Hepatocyte (in vitro differentiated cells): Measurements from ENCODE around the gene KANK3. TPM values are rescaled to one million over a fixed set of nuclear protein-coding genes. Genes with fewer than 3 reads are reported as not detected.
A peak's percentile ranks its signal among the peaks of the same experiment; 100 is the strongest.

Experiments used
- DNase-seq: peaks from one replicate; pipeline ENCODE4 v3.0.0-alpha.2; 2016; ENCODE audit warnings: low spot score
- H2AFZ ChIP-seq: fragments of 200-600 bp; sonication (generic); 2 replicates; pipeline ENCODE4 v1.6.0; 2016; ENCODE audit warnings: antibody characterized with exemption, mild to moderate bottlenecking
- H3K27ac ChIP-seq: fragments of 200-600 bp; sonication (generic); 2 replicates; pipeline ENCODE4 v1.5.1; 2016; ENCODE audit warnings: mild to moderate bottlenecking
- H3K27me3 ChIP-seq: fragments of 200-600 bp; sonication (generic); 2 replicates; pipeline ENCODE4 v1.6.1; 2016
- H3K36me3 ChIP-seq: fragments of 200-600 bp; sonication (generic); replicated peaks from 2 replicates; pipeline ENCODE4 v1.5.1; 2016; ENCODE audit warnings: low read depth; ENCODE audit not compliant: insufficient read depth
- H3K4me1 ChIP-seq: fragments of 200-600 bp; sonication (generic); 2 replicates; pipeline ENCODE4 v1.5.1; 2016; ENCODE audit warnings: mild to moderate bottlenecking, moderate library complexity; ENCODE audit not compliant: insufficient read depth
- H3K4me2 ChIP-seq: fragments of 200-600 bp; sonication (generic); 2 replicates; pipeline ENCODE4 v1.6.0; 2016
- H3K4me3 ChIP-seq: fragments of 200-600 bp; sonication (generic); 2 replicates; pipeline ENCODE4 v1.5.1; 2016; ENCODE audit warnings: mild to moderate bottlenecking
- H3K79me2 ChIP-seq: fragments of 200-600 bp; sonication (generic); 2 replicates; pipeline ENCODE4 v1.6.0; 2017; ENCODE audit warnings: mild to moderate bottlenecking
- H3K9me2 ChIP-seq: fragments of 200-600 bp; sonication (generic); replicated peaks from 2 replicates; pipeline ENCODE4 v1.6.0; 2017; ENCODE audit warnings: mild to moderate bottlenecking; ENCODE audit not compliant: insufficient read depth
- H3K9me3 ChIP-seq: fragments of 200-600 bp; sonication (generic); 2 replicates; pipeline ENCODE4 v1.5.1; 2016; ENCODE audit warnings: low read depth, mild to moderate bottlenecking
- H4K20me1 ChIP-seq: fragments of 200-600 bp; sonication (generic); 2 replicates; pipeline ENCODE4 v1.6.0; 2016; ENCODE audit warnings: mild to moderate bottlenecking; ENCODE audit not compliant: insufficient read depth, poor library complexity, severe bottlenecking
- EZH2 ChIP-seq: fragments of 200-600 bp; sonication (generic); IDR thresholded peaks from 2 replicates; pipeline ENCODE4 v1.6.1; 2016; ENCODE audit warnings: antibody characterized with exemption, mild to moderate bottlenecking, borderline replicate concordance
- EZH2phosphoT487 ChIP-seq: fragments of 200-600 bp; sonication (generic); IDR thresholded peaks from one replicate; pipeline ENCODE4 v1.6.1; 2018; ENCODE audit warnings: antibody characterized with exemption, mild to moderate bottlenecking, low read depth, moderate library complexity; ENCODE audit not compliant: unreplicated experiment, severe bottlenecking
- WGBS: methylation state at CpG from one replicate; pipeline ENCODE4 v1.1.6; 2016; ENCODE audit warnings: low lambda C conversion rate; ENCODE audit errors: missing lambda C conversion rate; 5-methylcytosine and 5-hydroxymethylcytosine counted together
- polyA plus RNA-seq: library from polyadenylated mRNA; unstranded; fragments of >200 nt; fragmentation: Nextera tagmentation; extraction: Ambion mirVana; gene quantifications from 2 replicates; pipeline ENCODE4 v1.2.1, GENCODE V29; 2016
- total RNA-seq: library from RNA; depleted of rRNA; stranded (reverse); fragments of >200 nt; gene quantifications from 2 replicates; pipeline ENCODE4 v1.2.3, GENCODE V29; 2014
- TF ChIP-seq, protein P1 (sequence below): fragments of 200-600 bp; sonication (generic); IDR thresholded peaks from 2 replicates; pipeline ENCODE4 v1.5.1; 2016; ENCODE audit warnings: antibody characterized with exemption, mild to moderate bottlenecking; ENCODE audit not compliant: poor library complexity

The KANK3 gene
- total and polyA plus RNA-seq, 2 experiments from 2014 or later: 1.2 to 3.2 TPM

DNA sequence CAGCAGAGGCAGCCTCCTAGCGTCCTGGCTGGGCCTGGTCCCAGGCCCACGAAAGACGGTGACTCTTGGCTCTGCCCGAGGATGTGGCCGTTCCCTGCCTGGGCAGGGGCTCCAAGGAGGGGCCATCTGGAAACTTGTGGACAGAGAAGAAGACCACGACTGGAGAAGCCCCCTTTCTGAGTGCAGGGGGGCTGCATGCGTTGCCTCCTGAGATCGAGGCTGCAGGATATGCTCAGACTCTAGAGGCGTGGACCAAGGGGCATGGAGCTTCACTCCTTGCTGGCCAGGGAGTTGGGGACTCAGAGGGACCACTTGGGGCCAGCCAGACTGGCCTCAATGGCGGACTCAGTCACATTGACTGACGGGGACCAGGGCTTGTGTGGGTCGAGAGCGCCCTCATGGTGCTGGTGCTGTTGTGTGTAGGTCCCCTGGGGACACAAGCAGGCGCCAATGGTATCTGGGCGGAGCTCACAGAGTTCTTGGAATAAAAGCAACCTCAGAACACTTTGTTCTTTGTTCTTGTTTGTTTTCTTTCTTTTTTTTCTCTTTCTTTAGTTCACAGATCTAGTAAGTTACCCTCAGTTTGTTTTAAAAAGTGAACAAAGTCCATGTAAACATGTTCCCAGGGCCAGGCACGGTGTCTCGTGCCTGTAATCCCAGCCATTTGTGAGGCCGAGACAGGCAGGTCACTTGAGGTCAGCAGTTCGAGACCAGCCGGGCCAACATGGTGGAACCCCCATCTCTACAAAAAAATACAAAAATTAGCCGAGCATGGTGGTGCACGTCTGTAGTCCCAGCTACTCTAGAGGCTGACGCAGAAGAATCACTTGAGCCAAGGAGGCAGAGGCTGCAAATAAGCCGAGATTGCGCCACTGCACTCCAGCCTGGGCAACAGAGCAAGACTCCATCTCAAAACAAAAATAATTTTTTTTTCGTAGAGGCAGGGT, 31.1 kb upstream of the KANK3 start:
- no peaks in the 10 kb centered on the region for H3K79me2 ChIP-seq
- H3K4me2 ChIP-seq: no peak overlapping the region
- no peak overlapping the region for H3K4me3 ChIP-seq
- H3K27ac ChIP-seq: peak overlapping the region; percentile 30
- WGBS: 88% methylated on average over 26 of the region's 26 CpGs
- TF ChIP-seq, protein P1, sequence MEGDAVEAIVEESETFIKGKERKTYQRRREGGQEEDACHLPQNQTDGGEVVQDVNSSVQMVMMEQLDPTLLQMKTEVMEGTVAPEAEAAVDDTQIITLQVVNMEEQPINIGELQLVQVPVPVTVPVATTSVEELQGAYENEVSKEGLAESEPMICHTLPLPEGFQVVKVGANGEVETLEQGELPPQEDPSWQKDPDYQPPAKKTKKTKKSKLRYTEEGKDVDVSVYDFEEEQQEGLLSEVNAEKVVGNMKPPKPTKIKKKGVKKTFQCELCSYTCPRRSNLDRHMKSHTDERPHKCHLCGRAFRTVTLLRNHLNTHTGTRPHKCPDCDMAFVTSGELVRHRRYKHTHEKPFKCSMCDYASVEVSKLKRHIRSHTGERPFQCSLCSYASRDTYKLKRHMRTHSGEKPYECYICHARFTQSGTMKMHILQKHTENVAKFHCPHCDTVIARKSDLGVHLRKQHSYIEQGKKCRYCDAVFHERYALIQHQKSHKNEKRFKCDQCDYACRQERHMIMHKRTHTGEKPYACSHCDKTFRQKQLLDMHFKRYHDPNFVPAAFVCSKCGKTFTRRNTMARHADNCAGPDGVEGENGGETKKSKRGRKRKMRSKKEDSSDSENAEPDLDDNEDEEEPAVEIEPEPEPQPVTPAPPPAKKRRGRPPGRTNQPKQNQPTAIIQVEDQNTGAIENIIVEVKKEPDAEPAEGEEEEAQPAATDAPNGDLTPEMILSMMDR: no peak
- no peak for TF ChIP-seq EZH2phosphoT487
- no peak for TF ChIP-seq EZH2
- no peaks in the 10 kb centered on the region for H4K20me1 ChIP-seq
- DNase-seq: no peak
- no peaks in the 10 kb centered on the region for H3K36me3 ChIP-seq
- no peaks in the 10 kb centered on the region for H3K9me3 ChIP-seq
- H2AFZ ChIP-seq: no peak overlapping the region
- H3K9me2 ChIP-seq: no peaks in the 10 kb centered on the region
- H3K4me1 ChIP-seq: peaks cover 3% of the 10 kb centered on the region
- no peaks in the 10 kb centered on the region for H3K27me3 ChIP-seq

DNA sequence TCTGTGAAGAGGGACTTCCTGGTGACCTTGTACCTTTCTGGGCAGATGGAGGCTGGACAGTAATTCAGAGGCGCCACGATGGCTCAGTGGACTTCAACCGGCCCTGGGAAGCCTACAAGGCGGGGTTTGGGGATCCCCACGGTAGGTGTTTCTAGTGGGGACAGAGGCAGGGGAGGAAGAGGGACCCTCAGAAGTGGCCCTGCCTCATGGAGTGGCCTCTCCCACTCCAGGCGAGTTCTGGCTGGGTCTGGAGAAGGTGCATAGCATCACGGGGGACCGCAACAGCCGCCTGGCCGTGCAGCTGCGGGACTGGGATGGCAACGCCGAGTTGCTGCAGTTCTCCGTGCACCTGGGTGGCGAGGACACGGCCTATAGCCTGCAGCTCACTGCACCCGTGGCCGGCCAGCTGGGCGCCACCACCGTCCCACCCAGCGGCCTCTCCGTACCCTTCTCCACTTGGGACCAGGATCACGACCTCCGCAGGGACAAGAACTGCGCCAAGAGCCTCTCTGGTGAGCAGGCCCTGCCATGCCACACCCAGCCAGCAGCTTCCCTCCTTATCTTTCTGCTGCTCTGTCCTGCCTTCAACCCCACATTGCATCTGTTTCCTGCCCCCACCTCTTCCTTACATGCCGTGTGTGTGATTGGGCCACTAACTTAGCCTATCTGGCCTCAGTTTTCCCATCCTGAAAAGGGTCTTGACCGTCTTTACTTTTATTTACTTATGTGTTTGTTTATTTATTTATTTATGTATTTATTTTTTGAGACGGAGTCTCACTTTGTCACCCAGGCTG, 28.1 kb upstream of the KANK3 start:
- Histone ChIP-seq H3K4me3 (no peak overlapping the region), H3K4me2 (no peak overlapping the region), H3K27me3 (no peaks in the 10 kb centered on the region), H3K4me1 (peaks cover 18% of the 10 kb centered on the region), H3K79me2 (peaks cover 3% of the 10 kb centered on the region), H4K20me1 (no peaks in the 10 kb centered on the region), H3K9me2 (no peaks in the 10 kb centered on the region), H3K9me3 (no peaks in the 10 kb centered on the region), H3K36me3 (no peaks in the 10 kb centered on the region), H2AFZ (no peak overlapping the region), H3K27ac (no peak overlapping the region)
- TF ChIP-seq, protein P1: no peak
- TF ChIP-seq EZH2: no peak
- TF ChIP-seq EZH2phosphoT487: no peak
- 91% methylated on average over 28 of the region's 28 CpGs for WGBS
- no peak for DNase-seq

DNA sequence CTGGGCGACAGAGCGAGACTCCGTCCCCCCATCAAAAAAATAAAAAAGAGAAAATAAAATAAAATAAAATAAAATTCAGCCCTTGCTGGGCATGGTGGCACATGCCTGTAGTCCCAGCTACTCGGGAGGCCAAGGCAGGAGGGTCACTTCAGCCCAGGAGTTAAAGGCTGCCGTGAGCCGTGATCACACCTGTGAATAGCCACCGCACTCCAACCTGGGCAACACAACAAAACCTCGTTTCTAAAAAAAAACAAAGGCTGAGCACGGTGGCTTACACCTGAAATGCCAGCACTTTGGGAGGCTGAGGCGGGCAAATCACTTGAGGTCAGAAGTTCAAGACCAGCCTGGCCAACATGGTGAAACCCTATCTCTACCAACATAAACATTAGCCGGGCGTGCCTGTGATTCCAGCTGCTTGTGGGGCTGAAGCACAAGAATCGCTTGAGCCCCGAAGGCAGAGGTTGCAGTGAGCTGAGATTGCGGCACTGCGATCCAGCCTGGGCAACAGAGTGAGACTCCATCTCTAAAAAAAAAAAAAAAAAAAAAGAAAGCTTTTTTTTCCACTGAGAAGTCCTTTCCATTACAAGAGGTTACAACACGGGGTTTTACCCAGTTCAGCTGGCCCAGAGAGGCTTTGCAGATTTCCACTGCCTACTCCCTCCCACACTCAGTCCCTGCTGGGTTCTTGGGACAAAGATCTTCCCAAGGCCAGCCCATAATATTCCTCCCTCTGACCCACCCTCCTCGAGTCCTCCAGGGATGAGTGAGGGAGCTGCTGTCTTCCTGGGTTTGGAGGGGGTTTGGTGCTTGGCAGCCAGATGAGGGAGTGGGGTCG, 27.3 kb upstream of the KANK3 start:
- H3K27me3 ChIP-seq: peaks cover 5% of the 10 kb centered on the region
- WGBS: 81% methylated on average over 18 of the region's 19 CpGs
- H2AFZ ChIP-seq: no peak overlapping the region
- H3K4me1 ChIP-seq: peaks cover 18% of the 10 kb centered on the region
- H3K9me3 ChIP-seq: no peaks in the 10 kb centered on the region
- H4K20me1 ChIP-seq: no peaks in the 10 kb centered on the region
- no peaks in the 10 kb centered on the region for H3K9me2 ChIP-seq
- TF ChIP-seq EZH2phosphoT487: no peak
- TF ChIP-seq EZH2: no peak
- TF ChIP-seq, protein P1: no peak
- no peak for DNase-seq
- H3K27ac ChIP-seq: no peak overlapping the region
- no peak overlapping the region for H3K4me3 ChIP-seq
- peaks cover 3% of the 10 kb centered on the region for H3K79me2 ChIP-seq
- H3K4me2 ChIP-seq: no peak overlapping the region
- H3K36me3 ChIP-seq: no peaks in the 10 kb centered on the region
